ENCODE data around the gene NCOA7.
"Not testable (repeated sequence)": the region's sequence is repeated elsewhere in the genome, so short reads cannot be mapped to it uniquely, and the experiment has no call there.

DNA sequence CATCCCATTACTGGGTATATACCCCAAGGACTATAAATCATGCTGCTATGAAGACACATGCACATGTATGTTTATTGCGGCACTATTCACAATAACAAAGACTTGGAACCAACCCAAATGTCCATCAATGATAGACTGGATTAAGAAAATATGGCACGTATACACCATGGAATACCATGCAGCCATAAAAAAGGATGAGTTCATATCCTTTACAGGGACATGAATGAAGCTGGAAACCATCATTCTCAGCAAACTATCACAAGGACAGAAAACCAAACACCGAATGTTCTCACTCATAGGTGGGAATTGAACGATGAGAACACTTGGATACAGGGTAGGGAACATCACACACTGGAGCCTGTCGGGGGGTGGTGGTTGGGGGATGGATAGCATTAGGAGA is 57.5 kb downstream of the NCOA7 start:
- TF ChIP-seq, protein P1, sequence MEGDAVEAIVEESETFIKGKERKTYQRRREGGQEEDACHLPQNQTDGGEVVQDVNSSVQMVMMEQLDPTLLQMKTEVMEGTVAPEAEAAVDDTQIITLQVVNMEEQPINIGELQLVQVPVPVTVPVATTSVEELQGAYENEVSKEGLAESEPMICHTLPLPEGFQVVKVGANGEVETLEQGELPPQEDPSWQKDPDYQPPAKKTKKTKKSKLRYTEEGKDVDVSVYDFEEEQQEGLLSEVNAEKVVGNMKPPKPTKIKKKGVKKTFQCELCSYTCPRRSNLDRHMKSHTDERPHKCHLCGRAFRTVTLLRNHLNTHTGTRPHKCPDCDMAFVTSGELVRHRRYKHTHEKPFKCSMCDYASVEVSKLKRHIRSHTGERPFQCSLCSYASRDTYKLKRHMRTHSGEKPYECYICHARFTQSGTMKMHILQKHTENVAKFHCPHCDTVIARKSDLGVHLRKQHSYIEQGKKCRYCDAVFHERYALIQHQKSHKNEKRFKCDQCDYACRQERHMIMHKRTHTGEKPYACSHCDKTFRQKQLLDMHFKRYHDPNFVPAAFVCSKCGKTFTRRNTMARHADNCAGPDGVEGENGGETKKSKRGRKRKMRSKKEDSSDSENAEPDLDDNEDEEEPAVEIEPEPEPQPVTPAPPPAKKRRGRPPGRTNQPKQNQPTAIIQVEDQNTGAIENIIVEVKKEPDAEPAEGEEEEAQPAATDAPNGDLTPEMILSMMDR (IDR thresholded peaks at IDR 0.05), result not testable (repeated sequence)
- TF ChIP-seq, protein P2, sequence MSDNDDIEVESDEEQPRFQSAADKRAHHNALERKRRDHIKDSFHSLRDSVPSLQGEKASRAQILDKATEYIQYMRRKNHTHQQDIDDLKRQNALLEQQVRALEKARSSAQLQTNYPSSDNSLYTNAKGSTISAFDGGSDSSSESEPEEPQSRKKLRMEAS (IDR thresholded peaks at IDR 0.05; ENCODE audit: low read depth), result not testable (repeated sequence)
- not testable (repeated sequence) for TF ChIP-seq RXRA (IDR thresholded peaks at IDR 0.05; ENCODE audit: borderline replicate concordance, low read depth); EZH2phosphoT487 (IDR thresholded peaks at IDR 0.05; ENCODE audit: borderline replicate concordance, low read depth); POLR2AphosphoS5 (IDR thresholded peaks at IDR 0.05; ENCODE audit: low read depth, low read length)

All from SK-N-SH (cell line).